ENCODE data around the gene DNAJC7. TPM values are rescaled to one million over a fixed set of nuclear protein-coding genes. Genes with fewer than 3 reads are reported as not detected.

DNAJC7 gene
- total RNA-seq, 1 experiment from 2014 or later: 147 TPM

- POLR2A ChIA-PET: interaction anchor here (0.7 kb wide), 1 partner anchor 24 kb away, joined by 7 read pairs; no protein-coding TSS in a partner anchor
- intact Hi-C loops (cut with micrococcal nuclease; ENCODE audit: unreplicated experiment): no loop called here
Measured at GRCh38 chr17:42027590-42027889, 10.3 kb upstream of the DNAJC7 start.

GRCh38 chr17:42026857-42027589, 9.8 kb upstream of the DNAJC7 start:
- ChIA-PET POLR2A (no interaction called here), CTCF (interaction anchor here (0.6 to 1.4 kb wide), 9 partner anchors 9 to 167 kb away, joined by 3 to 6 read pairs (median 3); partner anchors contain the start of genes DNAJC7, KAT2A and ZNF385C)
- H3K27ac Mint-ChIP-seq (ENCODE audit: unreplicated experiment): peak overlapping the region; percentile 23
- Histone ChIP-seq H3K9me3 (no peaks in the 10 kb centered on the region), H3K4me3 (ENCODE audit: low read depth, low read length) (no peak overlapping the region), H3K4me1 (peaks cover 21% of the 10 kb centered on the region), H3K36me3 (ENCODE audit: control insufficient read depth, insufficient read depth, low read length) (0 out of 2 replicates have a peak, but pooled peaks cover 2% of the 10 kb centered on the region), H3K27me3 (replicated peaks; ENCODE audit: control insufficient read depth, insufficient read depth, low read length) (no peaks in the 10 kb centered on the region)
- no TSS peak for BruUV-seq (replicated peaks)
- peaks cover 20% of the 10 kb centered on the region for H3K36me3 Mint-ChIP-seq (ENCODE audit: insufficient read depth, unreplicated experiment)
- no peaks in the 10 kb centered on the region for H3K27me3 Mint-ChIP-seq (ENCODE audit: insufficient read depth, unreplicated experiment)
- intact Hi-C loops (cut with micrococcal nuclease; ENCODE audit: unreplicated experiment): no loop called here
- TF ChIP-seq CTCF (IDR thresholded peaks at IDR 0.05; ENCODE audit: insufficient read depth in 1 of 2, low read depth in 1 of 2, low read length in 1 of 2, severe bottlenecking in 1 of 2, unreplicated experiment in 1 of 2): no peak
- no peak overlapping the region for H3K4me3 Mint-ChIP-seq (ENCODE audit: unreplicated experiment)
- H3K9me3 Mint-ChIP-seq (ENCODE audit: unreplicated experiment): no peaks in the 10 kb centered on the region
- DNase-seq: no peak
- H3K4me1 Mint-ChIP-seq (ENCODE audit: low read depth, unreplicated experiment): peaks cover 28% of the 10 kb centered on the region

More at GRCh38 chr17:42027590-42027889, 10.3 kb upstream of the DNAJC7 start:
- Histone ChIP-seq H3K4me1 (peaks cover 21% of the 10 kb centered on the region), H3K27me3 (replicated peaks; ENCODE audit: control insufficient read depth, insufficient read depth, low read length) (no peaks in the 10 kb centered on the region), H3K9me3 (no peaks in the 10 kb centered on the region), H3K4me3 (ENCODE audit: low read depth, low read length) (no peak overlapping the region), H3K36me3 (ENCODE audit: control insufficient read depth, insufficient read depth, low read length) (0 out of 2 replicates have a peak, but pooled peaks cover 2% of the 10 kb centered on the region)
- Mint-ChIP-seq H3K4me1 (ENCODE audit: low read depth, unreplicated experiment) (peaks cover 28% of the 10 kb centered on the region), H3K4me3 (ENCODE audit: unreplicated experiment) (no peak overlapping the region), H3K27me3 (ENCODE audit: insufficient read depth, unreplicated experiment) (no peaks in the 10 kb centered on the region), H3K27ac (ENCODE audit: unreplicated experiment) (no peak overlapping the region), H3K9me3 (ENCODE audit: unreplicated experiment) (no peaks in the 10 kb centered on the region), H3K36me3 (ENCODE audit: insufficient read depth, unreplicated experiment) (peaks cover 16% of the 10 kb centered on the region)
- no peak for DNase-seq
- CTCF ChIA-PET: interaction anchor here (0.6 to 1.4 kb wide), 7 partner anchors 9 to 166 kb away, joined by 3 to 6 read pairs (median 3); partner anchors contain the start of genes DNAJC7 and KAT2A
- no TSS peak for BruUV-seq (replicated peaks)
- TF ChIP-seq CTCF (IDR thresholded peaks at IDR 0.05; ENCODE audit: insufficient read depth in 1 of 2, low read depth in 1 of 2, low read length in 1 of 2, severe bottlenecking in 1 of 2, unreplicated experiment in 1 of 2): no peak

GRCh38 chr17:42025936-42026335, 8.7 kb upstream of the DNAJC7 start:
- Mint-ChIP-seq H3K4me3 (ENCODE audit: unreplicated experiment) (no peak overlapping the region), H3K27ac (ENCODE audit: unreplicated experiment) (no peak overlapping the region), H3K4me1 (ENCODE audit: low read depth, unreplicated experiment) (peaks cover 28% of the 10 kb centered on the region), H3K9me3 (ENCODE audit: unreplicated experiment) (no peaks in the 10 kb centered on the region), H3K36me3 (ENCODE audit: insufficient read depth, unreplicated experiment) (peaks cover 31% of the 10 kb centered on the region), H3K27me3 (ENCODE audit: insufficient read depth, unreplicated experiment) (no peaks in the 10 kb centered on the region)
- no peak for DNase-seq
- Histone ChIP-seq H3K9me3 (no peaks in the 10 kb centered on the region), H3K27me3 (replicated peaks; ENCODE audit: control insufficient read depth, insufficient read depth, low read length) (no peaks in the 10 kb centered on the region), H3K36me3 (ENCODE audit: control insufficient read depth, insufficient read depth, low read length) (0 out of 2 replicates have a peak, but pooled peaks cover 4% of the 10 kb centered on the region), H3K4me1 (peaks cover 21% of the 10 kb centered on the region), H3K4me3 (ENCODE audit: low read depth, low read length) (no peak overlapping the region)
- POLR2A ChIA-PET: interaction anchor here (1.1 kb wide), 1 partner anchor 60 kb away, joined by 3 read pairs; no protein-coding TSS in a partner anchor
- CTCF ChIA-PET: interaction anchor here (1.0 to 1.4 kb wide), 2 partner anchors 42 to 92 kb away, joined by 3 to 6 read pairs; no protein-coding TSS in a partner anchor
- TF ChIP-seq CTCF (IDR thresholded peaks at IDR 0.05; ENCODE audit: insufficient read depth in 1 of 2, low read depth in 1 of 2, low read length in 1 of 2, severe bottlenecking in 1 of 2, unreplicated experiment in 1 of 2): no peak
- BruUV-seq (replicated peaks): no TSS peak
- intact Hi-C loops (cut with micrococcal nuclease; ENCODE audit: unreplicated experiment): loop anchor here (1.0 to 2.0 kb wide), 5 partner anchors 24 to 90 kb away; partner anchors contain the start of gene C17orf113

All from Caco-2 (cell line).